Measurements from ENCODE around the gene UGT1A6.
"Not testable (repeated sequence)": the region's sequence is repeated elsewhere in the genome, so short reads cannot be mapped to it uniquely, and the experiment has no call there.

The UGT1A6 gene

DNA sequence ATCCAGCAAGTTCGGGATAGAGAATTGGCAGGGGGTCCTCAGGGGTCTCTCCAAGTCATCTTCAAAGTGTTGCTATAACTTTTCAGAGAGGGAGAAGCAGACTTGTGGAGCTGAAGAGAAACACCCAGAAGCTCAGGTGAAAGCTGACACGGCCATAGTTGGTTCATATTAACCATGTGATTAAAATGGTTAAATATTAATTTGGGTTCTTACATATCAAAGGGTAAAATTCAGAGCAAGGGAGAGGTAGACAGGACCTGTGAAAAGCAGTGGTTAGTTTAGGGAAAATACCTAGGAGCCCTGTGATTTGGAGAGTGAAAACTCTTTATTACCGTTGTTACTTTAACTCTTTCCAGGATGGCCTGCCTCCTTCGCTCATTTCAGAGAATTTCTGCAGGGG is at the start of gene UGT1A6:
UGT1A6 (plus strand) TSS at position 243 of the 400 bp plus-strand sequence; CDS start at position 358, 115 bp downstream.
- TF ChIP-seq, protein P1, sequence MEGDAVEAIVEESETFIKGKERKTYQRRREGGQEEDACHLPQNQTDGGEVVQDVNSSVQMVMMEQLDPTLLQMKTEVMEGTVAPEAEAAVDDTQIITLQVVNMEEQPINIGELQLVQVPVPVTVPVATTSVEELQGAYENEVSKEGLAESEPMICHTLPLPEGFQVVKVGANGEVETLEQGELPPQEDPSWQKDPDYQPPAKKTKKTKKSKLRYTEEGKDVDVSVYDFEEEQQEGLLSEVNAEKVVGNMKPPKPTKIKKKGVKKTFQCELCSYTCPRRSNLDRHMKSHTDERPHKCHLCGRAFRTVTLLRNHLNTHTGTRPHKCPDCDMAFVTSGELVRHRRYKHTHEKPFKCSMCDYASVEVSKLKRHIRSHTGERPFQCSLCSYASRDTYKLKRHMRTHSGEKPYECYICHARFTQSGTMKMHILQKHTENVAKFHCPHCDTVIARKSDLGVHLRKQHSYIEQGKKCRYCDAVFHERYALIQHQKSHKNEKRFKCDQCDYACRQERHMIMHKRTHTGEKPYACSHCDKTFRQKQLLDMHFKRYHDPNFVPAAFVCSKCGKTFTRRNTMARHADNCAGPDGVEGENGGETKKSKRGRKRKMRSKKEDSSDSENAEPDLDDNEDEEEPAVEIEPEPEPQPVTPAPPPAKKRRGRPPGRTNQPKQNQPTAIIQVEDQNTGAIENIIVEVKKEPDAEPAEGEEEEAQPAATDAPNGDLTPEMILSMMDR (IDR thresholded peaks at IDR 0.05; ENCODE audit: control insufficient read depth, extremely low read depth, insufficient read depth): no peak
- no peak for DNase-seq (ENCODE audit: low read depth)
- no peak within 1 kb of the TSS for H3K4me3 ChIP-seq (ENCODE audit: low read depth, low read length)

GRCh38 chr2:233643128-233643527 is 49.6 kb upstream of the UGT1A6 start:
- H3K4me3 ChIP-seq (ENCODE audit: low read depth, low read length): no peak overlapping the region
- TF ChIP-seq, protein P1 (IDR thresholded peaks at IDR 0.05; ENCODE audit: control insufficient read depth, extremely low read depth, insufficient read depth): 0 out of 2 replicates have a peak, but pooled peaks have one; percentile 14
- DNase-seq (ENCODE audit: low read depth): no peak

DNA sequence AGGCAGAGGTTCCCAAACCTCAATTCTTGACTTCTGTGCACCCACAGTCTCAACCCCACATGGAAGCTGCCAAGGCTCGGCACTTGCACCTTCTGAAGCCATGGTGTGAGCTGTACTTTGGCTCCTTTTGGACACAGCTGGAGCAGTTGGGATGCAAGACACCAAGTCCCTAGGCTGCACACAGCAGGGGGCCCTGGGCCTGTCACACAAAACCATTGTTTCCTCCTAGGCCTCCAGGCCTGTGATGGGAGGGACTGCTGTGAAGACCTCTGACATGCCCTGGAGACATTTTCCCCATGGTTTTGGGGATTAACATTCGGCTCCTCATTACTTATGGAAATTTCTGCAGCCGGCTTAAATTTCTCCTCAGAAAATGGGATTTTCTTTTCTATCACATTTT is 46.7 kb upstream of the UGT1A6 start:
- H3K4me3 ChIP-seq (ENCODE audit: low read depth, low read length); DNase-seq (ENCODE audit: low read depth): not testable (repeated sequence)

- H3K4me3 ChIP-seq (ENCODE audit: low read depth, low read length): no peak overlapping the region
- TF ChIP-seq, protein P1 (IDR thresholded peaks at IDR 0.05; ENCODE audit: control insufficient read depth, extremely low read depth, insufficient read depth): no peak
- DNase-seq (ENCODE audit: low read depth): no peak
Observed at GRCh38 chr2:233650981-233651380, 41.7 kb upstream of the UGT1A6 start.

GRCh38 chr2:233651430-233651829 is 41.3 kb upstream of the UGT1A6 start:
- TF ChIP-seq, protein P1 (IDR thresholded peaks at IDR 0.05; ENCODE audit: control insufficient read depth, extremely low read depth, insufficient read depth): no peak
- DNase-seq (ENCODE audit: low read depth): no peak
- no peak overlapping the region for H3K4me3 ChIP-seq (ENCODE audit: low read depth, low read length)

GRCh38 chr2:233654501-233654900 is 38.2 kb upstream of the UGT1A6 start:
- TF ChIP-seq, protein P1 (IDR thresholded peaks at IDR 0.05; ENCODE audit: control insufficient read depth, extremely low read depth, insufficient read depth): no peak
- H3K4me3 ChIP-seq (ENCODE audit: low read depth, low read length): no peak overlapping the region
- DNase-seq (ENCODE audit: low read depth): no peak

GRCh38 chr2:233655043-233655442 is 37.6 kb upstream of the UGT1A6 start:
- no peak overlapping the region for H3K4me3 ChIP-seq (ENCODE audit: low read depth, low read length)
- TF ChIP-seq, protein P1 (IDR thresholded peaks at IDR 0.05; ENCODE audit: control insufficient read depth, extremely low read depth, insufficient read depth): no peak

DNA sequence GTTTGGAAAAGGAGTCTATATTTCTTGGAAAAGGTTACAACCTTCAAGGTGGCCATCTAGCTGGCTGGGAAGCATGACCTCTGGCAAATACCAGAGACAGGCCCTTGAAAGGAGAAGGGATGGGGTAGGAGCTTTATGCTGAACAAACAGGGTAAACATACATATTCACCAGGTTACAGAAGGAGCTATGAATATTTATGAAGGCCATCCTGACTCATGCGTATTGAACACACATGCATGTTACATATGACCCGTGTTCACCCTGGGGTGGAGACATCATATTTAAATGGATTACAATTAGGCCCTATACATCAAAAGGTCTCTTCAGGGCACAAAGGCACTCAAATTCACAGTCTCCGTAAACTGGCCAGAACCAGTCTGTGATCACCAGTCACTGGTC is 36.7 kb upstream of the UGT1A6 start:
- H3K4me3 ChIP-seq (ENCODE audit: low read depth, low read length): not testable (repeated sequence)

More at GRCh38 chr2:233655043-233655442, 37.6 kb upstream of the UGT1A6 start:
- no peak for DNase-seq (ENCODE audit: low read depth)

More for the DNA sequence above, 36.7 kb upstream of the UGT1A6 start:
- DNase-seq (ENCODE audit: low read depth): not testable (repeated sequence)
